Measurements from ENCODE around the gene TTLL5. TPM values are rescaled to one million over a fixed set of nuclear protein-coding genes. Genes with fewer than 3 reads are reported as not detected.
A peak's percentile ranks its signal among the peaks of the same experiment; 100 is the strongest.

The TTLL5 gene
- total RNA-seq, 5 donors from 2014 or later (not counting 1 experiment from before 2014, with no cell fraction given) = 15.4 to 36.2 (median 22.2) TPM

DNA sequence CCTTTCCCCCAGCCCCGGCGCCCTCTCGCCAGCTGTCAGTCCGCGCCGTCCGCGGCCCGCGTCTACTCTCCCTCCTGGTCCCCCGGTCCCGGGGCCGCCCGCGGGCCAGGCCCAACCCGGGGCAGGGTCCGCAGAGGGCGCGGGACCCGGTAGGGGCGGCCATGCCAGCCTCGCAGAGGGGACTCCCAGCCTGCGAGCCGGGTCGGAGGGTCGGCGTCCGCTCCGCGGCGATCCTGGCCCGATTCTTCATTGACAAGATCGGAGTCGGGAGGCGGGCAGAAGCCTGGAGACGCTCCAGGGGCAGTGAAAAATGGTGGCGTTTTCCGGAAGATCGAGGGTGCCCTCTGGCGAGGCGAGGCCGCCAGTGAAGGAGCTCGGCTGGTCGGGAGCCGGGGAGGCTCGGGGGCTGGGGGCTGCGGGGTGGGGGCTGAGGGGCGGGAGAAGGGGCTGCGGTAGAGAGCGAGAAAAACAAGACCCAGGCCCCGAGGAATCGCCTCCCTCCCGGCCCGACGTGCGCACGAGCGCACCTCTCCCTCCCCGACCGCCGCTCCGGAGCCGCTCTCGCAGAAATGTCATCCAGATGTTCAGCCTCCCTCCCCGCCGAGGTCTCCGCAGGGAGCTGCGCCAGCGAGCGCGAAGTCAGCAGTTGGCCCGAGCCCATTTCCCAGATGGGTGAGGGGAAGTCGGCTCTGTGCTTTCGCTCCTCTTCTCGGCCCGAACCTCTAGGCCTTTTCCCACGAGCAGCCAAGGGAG lies 321.4 kb downstream of the TTLL5 start:
- DNase-seq = peak; percentile 41 to 87 (median 71)
- ChIA-PET POLR2A (no interaction called here), CTCF (interaction anchor here (0.6 to 6.4 kb wide), 15 partner anchors 9 to 851 kb away, joined by 3 to 67 read pairs (median 4); partner anchors contain the start of genes ERG28 (in 1 of the 2) and TTLL5 (in 1 of the 2))
- Mint-ChIP-seq H3K27ac (peak overlapping the region in 1 of 2 donors; percentile 87), H3K4me1 (peaks cover 57 to 62% (median 57%) of the 10 kb centered on the region in 3 donors), H3K27me3 (no peaks in the 10 kb centered on the region), H3K36me3 (no peaks in the 10 kb centered on the region), H3K9me3 (no peaks in the 10 kb centered on the region), H3K4me3 (peak overlapping the region; percentile 78 to 88 (median 80))
- H3K27ac ChIP-seq (ENCODE audit: low read length) = peak overlapping the region; percentile 69
- peak overlapping the region; percentile 56 to 64 for H3K4me3 ChIP-seq (ENCODE audit: control insufficient read depth in 1 of 2, extremely low read depth in 1 of 2, low read length in 1 of 2)
- H3K9me3 ChIP-seq = no peaks in the 10 kb centered on the region
- no peaks in the 10 kb centered on the region for H3K36me3 ChIP-seq (ENCODE audit: control insufficient read depth in 2 of 2, extremely low read depth in 1 of 2, insufficient read depth in 1 of 2, low read length in 1 of 2)
- H3K4me1 ChIP-seq (ENCODE audit: control insufficient read depth in 1 of 2, extremely low read depth in 1 of 2, insufficient read depth in 2 of 2, low read length in 2 of 2) = peaks cover 3 to 49% of the 10 kb centered on the region in 2 experiments
- no peaks in the 10 kb centered on the region for H3K27me3 ChIP-seq (replicated peaks in 1 of 2; ENCODE audit: control insufficient read depth in 2 of 2, extremely low read depth in 1 of 2, insufficient read depth in 2 of 2, low read length in 1 of 2)
- peak; percentile 76 to 82 (median 78) for ATAC-seq (replicated peaks in 1 of 4)
- WGBS (ENCODE audit: insufficient coverage) = 1% methylated on average over 51 of the region's 77 CpGs

GRCh38 chr14:75983019-75983358 lies 321.9 kb downstream of the TTLL5 start:
- Histone ChIP-seq H3K4me3 (ENCODE audit: control insufficient read depth in 1 of 2, extremely low read depth in 1 of 2, low read length in 1 of 2) (peak overlapping the region; percentile 56), H3K36me3 (ENCODE audit: control insufficient read depth in 2 of 2, extremely low read depth in 1 of 2, insufficient read depth in 1 of 2, low read length in 1 of 2) (no peaks in the 10 kb centered on the region), H3K9me3 (no peaks in the 10 kb centered on the region), H3K27ac (ENCODE audit: low read length) (no peak overlapping the region), H3K4me1 (ENCODE audit: control insufficient read depth in 1 of 2, extremely low read depth in 1 of 2, insufficient read depth in 2 of 2, low read length in 2 of 2) (peaks cover 3 to 49% of the 10 kb centered on the region in 2 experiments), H3K27me3 (replicated peaks in 1 of 2; ENCODE audit: control insufficient read depth in 2 of 2, extremely low read depth in 1 of 2, insufficient read depth in 2 of 2, low read length in 1 of 2) (no peaks in the 10 kb centered on the region)
- DNase-seq (no peak), ATAC-seq (replicated peaks in 1 of 4) (peak in 1 of 4 experiments; percentile 1)
- ChIA-PET CTCF (interaction anchor here (0.6 to 6.4 kb wide), 13 partner anchors 8 to 406 kb away, joined by 3 to 67 read pairs (median 4); partner anchors contain the start of genes ERG28 (in 1 of the 2) and TTLL5 (in 1 of the 2)), POLR2A (interaction anchor here in 1 of 2 donors (0.6 kb wide), 1 partner anchor 12 kb away, joined by 7 read pairs; no protein-coding TSS in a partner anchor)
- no CpG with 5 or more reads among the region's 7 CpGs for WGBS (ENCODE audit: insufficient coverage)
- peaks cover 56 to 59% (median 56%) of the 10 kb centered on the region in 3 donors for H3K4me1 Mint-ChIP-seq
- H3K9me3 Mint-ChIP-seq = no peaks in the 10 kb centered on the region
- H3K27ac Mint-ChIP-seq = peak overlapping the region in 1 of 2 donors; percentile 52
- H3K27me3 Mint-ChIP-seq = no peaks in the 10 kb centered on the region
- H3K36me3 Mint-ChIP-seq = no peaks in the 10 kb centered on the region
- H3K4me3 Mint-ChIP-seq = peak overlapping the region; percentile 78 to 88 (median 80)

DNA sequence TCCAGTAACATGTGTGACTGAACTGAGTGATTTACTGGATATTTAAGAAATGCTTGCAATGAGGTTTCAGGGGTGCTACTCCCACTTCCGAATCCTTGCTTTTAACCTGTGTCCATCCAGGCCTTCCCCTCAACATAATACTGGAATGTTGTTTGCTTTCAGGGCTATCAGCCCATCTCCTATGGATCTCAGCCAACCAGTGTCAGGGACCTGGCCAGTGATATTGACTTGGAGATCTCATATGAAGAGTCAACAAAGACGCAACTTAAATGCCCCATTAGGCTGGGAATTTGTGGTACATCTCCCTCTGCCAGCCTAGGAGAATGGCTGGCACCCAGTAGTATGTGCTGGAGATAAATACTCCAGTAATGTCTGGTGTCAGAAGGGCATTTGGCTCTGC lies 323.6 kb downstream of the TTLL5 start:
- no peaks in the 10 kb centered on the region for H3K27me3 ChIP-seq (replicated peaks in 1 of 2; ENCODE audit: control insufficient read depth in 2 of 2, extremely low read depth in 1 of 2, insufficient read depth in 2 of 2, low read length in 1 of 2)
- no peak overlapping the region for H3K4me3 ChIP-seq (ENCODE audit: control insufficient read depth in 1 of 2, extremely low read depth in 1 of 2, low read length in 1 of 2)
- DNase-seq = no peak
- H3K27me3 Mint-ChIP-seq = no peaks in the 10 kb centered on the region
- H3K4me1 ChIP-seq (ENCODE audit: control insufficient read depth in 1 of 2, extremely low read depth in 1 of 2, insufficient read depth in 2 of 2, low read length in 2 of 2) = peaks cover 3 to 32% of the 10 kb centered on the region in 2 experiments
- H3K4me3 Mint-ChIP-seq = peak overlapping the region; percentile 85 to 89 (median 87)
- H3K4me1 Mint-ChIP-seq = peaks cover 39 to 42% (median 39%) of the 10 kb centered on the region in 3 donors
- H3K27ac ChIP-seq (ENCODE audit: low read length) = no peak overlapping the region
- ChIA-PET CTCF (interaction anchor here (1.1 to 6.4 kb wide), 3 partner anchors 79 to 275 kb away, joined by 3 to 67 read pairs (median 6); no protein-coding TSS in a partner anchor), POLR2A (no interaction called here)
- peaks cover 4% of the 10 kb centered on the region for H3K36me3 Mint-ChIP-seq
- WGBS (ENCODE audit: insufficient coverage) = no CpG with 5 or more reads among the region's 2 CpGs
- H3K9me3 Mint-ChIP-seq = no peaks in the 10 kb centered on the region
- H3K9me3 ChIP-seq = no peaks in the 10 kb centered on the region
- H3K36me3 ChIP-seq (ENCODE audit: control insufficient read depth in 2 of 2, extremely low read depth in 1 of 2, insufficient read depth in 1 of 2, low read length in 1 of 2) = no peaks in the 10 kb centered on the region
- no peak for ATAC-seq (replicated peaks in 1 of 4)
- no peak overlapping the region for H3K27ac Mint-ChIP-seq

DNA sequence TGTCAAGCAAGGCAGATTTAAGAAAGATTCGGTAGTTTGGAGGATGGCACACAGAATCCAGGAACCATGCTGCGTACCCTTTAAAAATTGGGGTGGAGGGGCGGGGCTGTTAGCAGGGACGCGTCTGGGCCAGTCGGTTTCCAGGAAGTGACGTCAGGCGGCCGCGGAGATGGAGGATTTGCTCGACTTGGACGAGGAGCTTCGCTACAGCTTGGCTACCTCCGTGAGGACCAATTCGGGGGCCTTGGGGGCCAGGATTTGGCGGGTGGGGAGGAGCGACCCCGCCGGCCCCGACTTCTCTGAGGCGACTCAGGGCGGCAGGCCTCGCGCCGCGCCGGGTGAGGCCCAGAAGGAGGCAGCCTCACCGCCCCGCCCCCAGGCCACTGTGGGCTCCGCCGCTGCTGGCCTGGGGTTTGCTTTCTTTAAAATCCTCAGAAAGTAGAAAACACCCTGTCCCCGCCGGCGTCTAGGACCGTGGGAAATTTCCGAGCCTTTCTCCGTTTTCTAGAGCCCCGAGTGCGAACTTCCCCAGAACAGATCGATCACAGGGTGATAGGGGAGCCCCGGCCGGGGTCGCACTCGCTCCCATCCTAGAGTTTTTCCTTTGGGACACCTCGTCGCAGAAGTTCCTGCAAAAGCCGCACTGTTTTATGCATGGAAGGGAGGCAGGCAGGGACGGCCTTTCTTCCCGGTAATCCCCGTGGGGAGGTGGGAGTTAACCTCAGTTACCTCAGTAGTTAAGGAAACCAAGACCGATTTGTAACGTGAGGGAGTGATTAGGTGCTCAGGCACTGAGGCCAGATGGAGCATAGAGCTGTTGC lies 324.8 kb downstream of the TTLL5 start, which contains the start of gene IFT43:
IFT43 (plus strand) TSS at position 146 of the 821 bp plus-strand sequence; CDS start at position 170, 24 bp downstream.
- Mint-ChIP-seq H3K36me3 (peaks cover 12% of the 10 kb centered on the region), H3K4me1 (peaks cover 29 to 32% (median 31%) of the 10 kb centered on the region in 3 donors), H3K27me3 (no peaks in the 10 kb centered on the region), H3K4me3 (peak within 1 kb of the TSS; percentile 85 to 89 (median 87)), H3K27ac (peak within 1 kb of the TSS; percentile 27 to 72), H3K9me3 (no peaks in the 10 kb centered on the region)
- H3K4me3 ChIP-seq (ENCODE audit: control insufficient read depth in 1 of 2, extremely low read depth in 1 of 2, low read length in 1 of 2) = peak within 1 kb of the TSS; percentile 74 to 77
- CTCF ChIA-PET = interaction anchor here (0.5 to 6.4 kb wide), 9 partner anchors 78 to 1527 kb away, joined by 3 to 67 read pairs (median 3); partner anchors contain the start of genes ERG28 (in 1 of the 2), GPATCH2L (in 1 of the 2) and TTLL5 (in 1 of the 2)
- peak within 1 kb of the TSS; percentile 50 for H3K27ac ChIP-seq (ENCODE audit: low read length)
- H3K36me3 ChIP-seq (ENCODE audit: control insufficient read depth in 2 of 2, extremely low read depth in 1 of 2, insufficient read depth in 1 of 2, low read length in 1 of 2) = peaks cover 0 to 5% of the 10 kb centered on the region in 2 donors
- POLR2A ChIA-PET = interaction anchor here (0.6 kb wide), 2 partner anchors 8 to 1219 kb away, joined by 3 to 8 read pairs; no protein-coding TSS in a partner anchor
- no peaks in the 10 kb centered on the region for H3K27me3 ChIP-seq (replicated peaks in 1 of 2; ENCODE audit: control insufficient read depth in 2 of 2, extremely low read depth in 1 of 2, insufficient read depth in 2 of 2, low read length in 1 of 2)
- no peaks in the 10 kb centered on the region for H3K9me3 ChIP-seq
- peaks cover 3 to 30% of the 10 kb centered on the region in 2 experiments for H3K4me1 ChIP-seq (ENCODE audit: control insufficient read depth in 1 of 2, extremely low read depth in 1 of 2, insufficient read depth in 2 of 2, low read length in 2 of 2)
- peak; percentile 71 to 77 (median 73) for ATAC-seq (replicated peaks in 1 of 4)
- DNase-seq = peak; percentile 83 to 98 (median 92)
- WGBS (ENCODE audit: insufficient coverage) = under 1% methylated on average over 46 of the region's 52 CpGs

DNA sequence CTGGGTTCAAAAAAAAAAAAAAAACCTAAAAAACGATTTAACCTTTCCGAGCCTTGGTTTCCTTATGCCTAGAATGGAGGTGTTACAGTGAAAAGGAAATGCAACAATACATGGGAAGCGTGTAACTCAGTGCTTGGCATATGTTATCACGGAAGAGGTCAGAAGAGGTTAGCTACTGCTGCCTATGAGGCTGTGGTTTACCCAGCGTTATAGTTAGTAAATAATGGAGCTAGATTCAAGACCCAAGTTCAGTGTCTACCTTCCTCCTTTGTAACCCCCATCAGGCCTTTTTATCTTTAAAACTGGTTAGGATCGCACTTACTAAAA lies 325.4 kb downstream of the TTLL5 start:
- POLR2A ChIA-PET = no interaction called here
- Histone ChIP-seq H3K4me3 (ENCODE audit: control insufficient read depth in 1 of 2, extremely low read depth in 1 of 2, low read length in 1 of 2) (peak overlapping the region; percentile 74 to 77), H3K36me3 (ENCODE audit: control insufficient read depth in 2 of 2, extremely low read depth in 1 of 2, insufficient read depth in 1 of 2, low read length in 1 of 2) (peaks cover 0 to 5% of the 10 kb centered on the region in 2 donors), H3K27me3 (replicated peaks in 1 of 2; ENCODE audit: control insufficient read depth in 2 of 2, extremely low read depth in 1 of 2, insufficient read depth in 2 of 2, low read length in 1 of 2) (no peaks in the 10 kb centered on the region), H3K27ac (ENCODE audit: low read length) (no peak overlapping the region), H3K9me3 (no peaks in the 10 kb centered on the region), H3K4me1 (ENCODE audit: control insufficient read depth in 1 of 2, extremely low read depth in 1 of 2, insufficient read depth in 2 of 2, low read length in 2 of 2) (peaks cover under 1 to 24% of the 10 kb centered on the region in 2 experiments)
- peaks cover 12% of the 10 kb centered on the region for H3K36me3 Mint-ChIP-seq
- peak overlapping the region; percentile 85 to 89 (median 87) for H3K4me3 Mint-ChIP-seq
- CTCF ChIA-PET = interaction anchor here (0.6 to 6.4 kb wide), 5 partner anchors 80 to 1527 kb away, joined by 3 to 67 read pairs (median 3); no protein-coding TSS in a partner anchor
- no peaks in the 10 kb centered on the region for H3K27me3 Mint-ChIP-seq
- no CpG with 5 or more reads among the region's 6 CpGs for whole genome bisulfite sequencing (ENCODE audit: insufficient coverage)
- no peak overlapping the region for H3K27ac Mint-ChIP-seq
- ATAC-seq (replicated peaks in 1 of 4) = no peak
- no peaks in the 10 kb centered on the region for H3K9me3 Mint-ChIP-seq
- no peak for DNase-seq
- H3K4me1 Mint-ChIP-seq = peaks cover 24 to 26% (median 25%) of the 10 kb centered on the region in 3 donors
